Muscle of leg (tissue), 11 donors: ENCODE data around the gene NFKB2. TPM values are rescaled to one million over a fixed set of nuclear protein-coding genes. Genes with fewer than 3 reads are reported as not detected.
A peak's percentile ranks its signal among the peaks of the same experiment; 100 is the strongest.

ENCODE experiments used
- DNase-seq: peaks from one replicate; pipeline ENCODE4 v3.0.0; 2013
- H3K27ac ChIP-seq: one replicate; pipeline ENCODE4 v1.5.1; 2013; ENCODE audit warnings: mild to moderate bottlenecking, low read length, control low read depth
- H3K27me3 ChIP-seq: one replicate; pipeline ENCODE4 v1.6.1; 2013; ENCODE audit warnings: low read length; ENCODE audit not compliant: control insufficient read depth, insufficient read depth
- H3K36me3 ChIP-seq: one replicate; pipeline ENCODE4 v1.6.1; 2013; ENCODE audit warnings: low read length; ENCODE audit not compliant: control insufficient read depth, insufficient read depth
- H3K4me1 ChIP-seq: one replicate; pipeline ENCODE4 v1.6.1; 2013; ENCODE audit warnings: low read length; ENCODE audit not compliant: control insufficient read depth, insufficient read depth
- H3K4me3 ChIP-seq: one replicate; pipeline ENCODE4 v1.5.1; 2013; ENCODE audit warnings: low read length, control low read depth
- H3K9me3 ChIP-seq: replicated peaks from 2 replicates; pipeline ENCODE4 v1.6.1; 2013; ENCODE audit warnings: low read depth, low read length; ENCODE audit not compliant: control insufficient read depth
- WGBS: methylation state at CpG from one replicate; pipeline ENCODE4 v1.1.5; 2013; ENCODE audit warnings: missing lambda C conversion rate; ENCODE audit not compliant: insufficient coverage; 5-methylcytosine and 5-hydroxymethylcytosine counted together
- polyA plus RNA-seq, 8 donors: library from polyadenylated mRNA; unstranded; fragments of 120-200 nt; gene quantifications; one replicate each; pipeline versions ENCODE4 v1.2.1 to v1.2.3, GENCODE V29; 2013; ENCODE audit warnings: inconsistent platforms in 1 of 8, low replicate concordance in 1 of 8; ENCODE audit not compliant: insufficient read length in 8 of 8, insufficient read depth in 1 of 8
- total RNA-seq: library from RNA; stranded (reverse); fragments of 120-200 nt; gene quantifications from one replicate; pipeline ENCODE4 v1.2.4, GENCODE V29; 2013

NFKB2 gene
- total and polyA plus RNA-seq, 9 donors = 13.2 to 21.2 (median 16.8) TPM

DNA sequence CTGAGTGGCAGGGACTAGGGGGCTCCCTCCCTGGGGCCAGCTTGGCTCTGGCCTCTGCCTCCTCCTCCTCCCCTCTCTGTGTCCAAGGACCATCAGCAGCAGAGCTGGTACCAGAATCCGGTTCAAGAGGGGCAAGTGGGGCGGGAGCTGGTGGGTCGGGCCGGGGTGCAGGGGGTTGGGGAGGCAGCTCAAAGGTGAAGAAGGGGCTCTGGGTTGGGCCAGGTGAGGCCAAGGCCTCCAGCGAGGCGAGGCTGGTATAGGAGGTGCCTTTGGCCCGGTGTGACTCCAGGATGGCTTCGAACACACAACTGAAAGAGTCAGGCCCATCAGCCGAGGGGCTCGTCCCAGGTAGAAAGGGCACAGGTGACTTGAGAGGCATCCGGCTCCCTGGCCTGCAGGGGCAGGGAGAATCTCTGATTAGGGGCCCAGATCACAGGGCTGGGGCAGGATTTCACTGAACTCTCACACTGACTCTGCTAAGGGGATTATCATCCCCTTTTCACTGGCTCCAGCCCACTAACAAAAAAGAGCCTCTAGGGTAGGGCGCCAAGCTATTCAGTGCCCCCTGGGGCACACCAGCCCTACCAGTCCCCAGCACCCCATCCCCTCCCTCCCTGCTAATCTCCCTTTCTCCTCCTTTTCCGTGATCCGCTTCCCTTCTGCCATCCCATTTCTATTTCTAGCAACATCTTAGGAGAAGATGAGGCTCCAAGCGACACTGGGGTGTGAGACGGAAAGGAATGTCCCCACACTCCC is 18.5 kb downstream of the NFKB2 start:
- no peaks in the 10 kb centered on the region for H3K36me3 ChIP-seq
- peaks cover 64% of the 10 kb centered on the region for H3K27me3 ChIP-seq
- 71% methylated on average over 14 of the region's 16 CpGs for WGBS
- no peak overlapping the region for H3K27ac ChIP-seq
- H3K9me3 ChIP-seq = no peaks in the 10 kb centered on the region
- H3K4me3 ChIP-seq = no peak overlapping the region
- H3K4me1 ChIP-seq = peaks cover 22% of the 10 kb centered on the region
- DNase-seq = no peak

GRCh38 chr10:102414749-102415148 is 19.2 kb downstream of the NFKB2 start:
- WGBS = 36% methylated on average over 9 of the region's 20 CpGs
- peaks cover 63% of the 10 kb centered on the region for H3K27me3 ChIP-seq
- no peak overlapping the region for H3K4me3 ChIP-seq

DNA sequence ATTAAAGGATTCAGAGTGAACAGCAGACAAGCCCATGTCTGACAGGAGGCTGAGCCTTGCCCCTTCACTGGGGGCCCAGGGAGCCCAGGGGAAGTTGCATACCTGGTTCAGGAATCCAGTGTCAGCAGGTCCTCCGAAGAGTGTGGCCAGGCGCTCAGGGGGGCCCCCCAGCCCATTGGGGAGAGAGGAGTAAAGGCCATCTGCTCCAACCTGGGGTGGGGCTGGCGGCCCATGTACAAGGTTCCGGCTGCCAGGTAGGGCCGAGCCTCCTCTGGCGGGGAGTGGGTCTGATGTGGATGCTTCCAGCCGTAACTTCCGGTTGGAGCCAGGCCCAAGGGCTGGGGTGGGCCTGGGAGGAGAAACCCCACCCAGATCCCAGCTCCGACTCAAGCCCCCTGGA is 20.8 kb downstream of the NFKB2 start:
- 63% methylated on average over 2 of the region's 9 CpGs for WGBS
- Histone ChIP-seq H3K27me3 (peaks cover 48% of the 10 kb centered on the region), H3K4me3 (no peak overlapping the region), H3K4me1 (peaks cover 16% of the 10 kb centered on the region), H3K9me3 (no peaks in the 10 kb centered on the region), H3K36me3 (no peaks in the 10 kb centered on the region), H3K27ac (no peak overlapping the region)
- no peak for DNase-seq

More at GRCh38 chr10:102414749-102415148, 19.2 kb downstream of the NFKB2 start:
- Histone ChIP-seq H3K36me3 (no peaks in the 10 kb centered on the region), H3K4me1 (peaks cover 23% of the 10 kb centered on the region), H3K9me3 (no peaks in the 10 kb centered on the region), H3K27ac (no peak overlapping the region)
- no peak for DNase-seq

GRCh38 chr10:102416695-102417094 is 21.2 kb downstream of the NFKB2 start:
- H3K27me3 ChIP-seq = peaks cover 44% of the 10 kb centered on the region
- WGBS = 88% methylated on average over 18 of the region's 20 CpGs
- no peak overlapping the region for H3K4me3 ChIP-seq
- H3K36me3 ChIP-seq = no peaks in the 10 kb centered on the region
- H3K9me3 ChIP-seq = no peaks in the 10 kb centered on the region
- H3K27ac ChIP-seq = no peak overlapping the region
- peaks cover 18% of the 10 kb centered on the region for H3K4me1 ChIP-seq
- no peak for DNase-seq

DNA sequence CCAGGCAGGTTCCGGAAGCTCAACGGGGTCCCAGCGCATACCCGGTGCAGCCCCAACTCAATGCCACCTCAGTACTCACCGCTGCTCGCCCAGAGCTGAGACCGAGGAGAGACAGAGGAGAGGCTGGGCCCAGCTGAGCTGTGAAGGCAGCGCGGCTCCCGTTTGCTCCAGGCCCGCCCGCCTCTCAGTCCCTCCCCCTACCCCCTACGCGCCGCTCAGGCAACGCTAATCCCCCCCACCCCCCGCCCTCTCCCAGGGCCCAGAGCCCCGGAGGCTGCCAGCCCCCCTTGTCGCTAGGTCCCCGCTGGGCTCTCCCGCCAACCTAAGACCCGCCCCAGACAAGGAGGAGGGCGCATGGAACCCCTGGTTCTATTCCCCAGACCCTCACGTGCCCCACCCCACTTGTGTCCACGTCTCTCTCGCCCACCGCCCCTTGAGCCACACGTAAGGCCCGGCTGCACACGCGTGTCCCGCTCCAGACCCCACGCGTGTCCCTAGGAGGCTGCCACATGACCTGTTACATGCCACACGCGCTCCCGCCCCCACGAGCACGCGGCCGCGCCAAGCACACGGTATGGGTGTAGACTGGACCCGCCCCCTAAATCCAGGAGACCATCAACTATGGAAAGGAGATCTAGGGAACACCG is 23.2 kb downstream of the NFKB2 start, which contains the start of gene PSD:
PSD (minus strand) TSS at position 164 of the 647 bp plus-strand sequence. CDS start 1,747 bp downstream, outside the sequence.
- peaks cover 33% of the 10 kb centered on the region for H3K4me1 ChIP-seq
- peaks cover 25% of the 10 kb centered on the region for H3K27me3 ChIP-seq
- peaks cover 7% of the 10 kb centered on the region for H3K36me3 ChIP-seq
- no peaks in the 10 kb centered on the region for H3K9me3 ChIP-seq
- peak within 1 kb of the TSS; percentile 93 for H3K4me3 ChIP-seq
- H3K27ac ChIP-seq = no peak within 1 kb of the TSS
- WGBS = 0% methylated on average over 23 of the region's 45 CpGs
- DNase-seq = no peak

- H3K4me1 ChIP-seq = peaks cover 33% of the 10 kb centered on the region
- peak; percentile 65 for DNase-seq
- H3K4me3 ChIP-seq = peak overlapping the region; percentile 93
- WGBS = under 1% methylated on average over 29 of the region's 54 CpGs
- H3K27ac ChIP-seq = peak overlapping the region; percentile 98
- peaks cover 15% of the 10 kb centered on the region for H3K36me3 ChIP-seq
- H3K9me3 ChIP-seq = no peaks in the 10 kb centered on the region
- H3K27me3 ChIP-seq = peaks cover 20% of the 10 kb centered on the region
These were observed 24.0 kb downstream of the NFKB2 start for GRCh38 chr10:102419269-102420180.

DNA sequence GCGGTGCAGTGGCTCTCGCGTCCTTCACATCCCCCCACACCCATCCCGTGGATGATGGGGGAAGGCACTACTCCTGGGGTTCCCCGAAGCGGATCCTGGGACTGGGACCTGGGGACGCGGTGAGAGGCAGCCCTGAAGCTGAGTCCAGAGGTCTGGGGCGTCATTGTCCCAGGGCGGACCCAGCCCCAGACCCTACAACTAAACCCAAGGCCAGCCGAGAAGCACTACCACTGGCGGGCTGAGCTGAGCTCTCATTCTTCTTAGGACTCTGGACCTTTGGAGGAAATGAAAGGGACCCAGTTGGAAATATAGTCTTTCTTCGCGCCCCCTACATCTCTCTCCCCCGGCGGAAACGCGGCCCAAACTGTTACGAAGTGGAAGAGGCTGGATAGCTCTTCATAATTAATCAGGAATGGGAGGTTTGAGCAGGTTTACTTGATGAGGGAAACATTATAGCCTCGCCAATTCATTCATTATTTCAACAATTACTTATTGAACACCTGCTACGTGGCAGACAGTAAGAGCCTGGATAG is 24.7 kb downstream of the NFKB2 start:
- no peaks in the 10 kb centered on the region for H3K9me3 ChIP-seq
- peaks cover 19% of the 10 kb centered on the region for H3K36me3 ChIP-seq
- peak overlapping the region; percentile 98 for H3K27ac ChIP-seq
- WGBS = 0% methylated on average over 2 of the region's 21 CpGs
- DNase-seq = peak; percentile 15
- H3K4me3 ChIP-seq = peak overlapping the region; percentile 93
- peaks cover 33% of the 10 kb centered on the region for H3K4me1 ChIP-seq
- H3K27me3 ChIP-seq = peaks cover 14% of the 10 kb centered on the region

GRCh38 chr10:102420714-102421506 is 25.4 kb downstream of the NFKB2 start, which contains the start of gene FBXL15:
Gene FBXL15 (plus strand): TSS chr10:102420836. CDS start chr10:102421130, 294 bp downstream.
- peak within 1 kb of the TSS; percentile 93 for H3K4me3 ChIP-seq
- H3K4me1 ChIP-seq = peaks cover 33% of the 10 kb centered on the region
- H3K27ac ChIP-seq = peak within 1 kb of the TSS; percentile 98
- peaks cover 19% of the 10 kb centered on the region for H3K36me3 ChIP-seq
- peak; percentile 99 for DNase-seq
- under 1% methylated on average over 65 of the region's 66 CpGs for WGBS
- H3K9me3 ChIP-seq = no peaks in the 10 kb centered on the region
- H3K27me3 ChIP-seq = peaks cover 14% of the 10 kb centered on the region

- peaks cover 19% of the 10 kb centered on the region for H3K36me3 ChIP-seq
- peaks cover 14% of the 10 kb centered on the region for H3K27me3 ChIP-seq
- peak overlapping the region; percentile 93 for H3K4me3 ChIP-seq
- peaks cover 33% of the 10 kb centered on the region for H3K4me1 ChIP-seq
- no peaks in the 10 kb centered on the region for H3K9me3 ChIP-seq
- under 1% methylated on average over 11 of the region's 14 CpGs for WGBS
- DNase-seq = no peak
- no peak overlapping the region for H3K27ac ChIP-seq
These were observed 25.9 kb downstream of the NFKB2 start for GRCh38 chr10:102421507-102421756.
